ENCODE data around the gene DLGAP1. TPM values are rescaled to one million over a fixed set of nuclear protein-coding genes. Genes with fewer than 3 reads are reported as not detected.

The DLGAP1 gene
- total and polyA plus RNA-seq, 2 experiments from 2014 or later, result 17.0 to 48.5 TPM

GRCh38 chr18:4096486-4096885 lies 358.6 kb downstream of the DLGAP1 start (continued):
- no peak for TF ChIP-seq ZNF462 (CRISPR knock-in tag; IDR thresholded peaks at IDR 0.05)
- TF ChIP-seq CREB1 (CRISPR knock-in tag; IDR thresholded peaks at IDR 0.05; ENCODE audit: low read depth), result no peak
- no peak for TF ChIP-seq NANOG (IDR thresholded peaks at IDR 0.05; ENCODE audit: borderline replicate concordance)
- no peak for TF ChIP-seq REST (IDR thresholded peaks at IDR 0.05; ENCODE audit: unreplicated experiment)
- TF ChIP-seq EZH2phosphoT487 (IDR thresholded peaks at IDR 0.05; ENCODE audit: unreplicated experiment), result no peak

- ATAC-seq (peak; percentile 71), DNase-seq (ENCODE audit: low spot score) (peak; percentile 52)
- Histone ChIP-seq H3K4me1 (ENCODE audit: insufficient read depth) (peaks cover 16% of the 10 kb centered on the region), H3K4me3 (no peak overlapping the region), H3K27me3 (ENCODE audit: insufficient read depth) (no peaks in the 10 kb centered on the region), H3F3A (replicated peaks; ENCODE audit: low read depth) (no peaks in the 10 kb centered on the region), H3K27ac (ENCODE audit: low read depth) (no peak overlapping the region), H2AFZ (no peak overlapping the region), H3K4me2 (peak overlapping the region; percentile 23), H3K79me2 (replicated peaks; ENCODE audit: insufficient read depth) (no peaks in the 10 kb centered on the region), H4K20me1 (replicated peaks; ENCODE audit: insufficient read depth) (no peaks in the 10 kb centered on the region), H3K9me2 (ENCODE audit: insufficient read depth) (0 out of 2 replicates have a peak, but pooled peaks cover 12% of the 10 kb centered on the region), H3K36me3 (ENCODE audit: insufficient read depth) (no peaks in the 10 kb centered on the region; the same call in 1 of the 2 replicates)
- Mint-ChIP-seq H3K27me3 (ENCODE audit: insufficient read depth, low read depth, poor library complexity) (peaks cover 2% of the 10 kb centered on the region), H3K36me3 (ENCODE audit: low read depth) (peaks cover 39% of the 10 kb centered on the region), H3K9me3 (peaks cover 22% of the 10 kb centered on the region), H3K4me1 (peaks cover 16% of the 10 kb centered on the region), H3K4me3 (no peak overlapping the region; the same call in 2 of the 3 replicates), H3K27ac (peak overlapping the region; percentile 1; the same call in 1 of the 2 replicates)
- TF ChIP-seq EZH2phosphoT487 (IDR thresholded peaks at IDR 0.05; ENCODE audit: unreplicated experiment), result no peak
- peak; percentile 6; the same call in 1 of the 2 replicates for TF ChIP-seq NANOG (IDR thresholded peaks at IDR 0.05; ENCODE audit: borderline replicate concordance)
- no peak for TF ChIP-seq ZNF114 (CRISPR knock-in tag; IDR thresholded peaks at IDR 0.05)
- no peak for TF ChIP-seq CTCF (conservative IDR thresholded peaks at IDR 0.05; ENCODE audit: low read depth in 2 of 2)
- no peak for TF ChIP-seq STAT1 (IDR thresholded peaks at IDR 0.05; ENCODE audit: unreplicated experiment)
- TF ChIP-seq ZNF331 (CRISPR knock-in tag; IDR thresholded peaks at IDR 0.05; ENCODE audit: low read depth), result no peak
- TF ChIP-seq CREB1 (CRISPR knock-in tag; IDR thresholded peaks at IDR 0.05; ENCODE audit: low read depth), result no peak
Observed at GRCh38 chr18:4093676-4094075, 361.4 kb downstream of the DLGAP1 start.

Measured in GM23338 (cell line).